ENCODE results near the gene COL20A1.

Gene COL20A1

GRCh38 chr20:63292292-63292701, 689 bp upstream of the COL20A1 start:
- H3K9me3 ChIP-seq = no peaks in the 10 kb centered on the region
- TF ChIP-seq, protein P1, sequence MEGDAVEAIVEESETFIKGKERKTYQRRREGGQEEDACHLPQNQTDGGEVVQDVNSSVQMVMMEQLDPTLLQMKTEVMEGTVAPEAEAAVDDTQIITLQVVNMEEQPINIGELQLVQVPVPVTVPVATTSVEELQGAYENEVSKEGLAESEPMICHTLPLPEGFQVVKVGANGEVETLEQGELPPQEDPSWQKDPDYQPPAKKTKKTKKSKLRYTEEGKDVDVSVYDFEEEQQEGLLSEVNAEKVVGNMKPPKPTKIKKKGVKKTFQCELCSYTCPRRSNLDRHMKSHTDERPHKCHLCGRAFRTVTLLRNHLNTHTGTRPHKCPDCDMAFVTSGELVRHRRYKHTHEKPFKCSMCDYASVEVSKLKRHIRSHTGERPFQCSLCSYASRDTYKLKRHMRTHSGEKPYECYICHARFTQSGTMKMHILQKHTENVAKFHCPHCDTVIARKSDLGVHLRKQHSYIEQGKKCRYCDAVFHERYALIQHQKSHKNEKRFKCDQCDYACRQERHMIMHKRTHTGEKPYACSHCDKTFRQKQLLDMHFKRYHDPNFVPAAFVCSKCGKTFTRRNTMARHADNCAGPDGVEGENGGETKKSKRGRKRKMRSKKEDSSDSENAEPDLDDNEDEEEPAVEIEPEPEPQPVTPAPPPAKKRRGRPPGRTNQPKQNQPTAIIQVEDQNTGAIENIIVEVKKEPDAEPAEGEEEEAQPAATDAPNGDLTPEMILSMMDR (IDR thresholded peaks at IDR 0.05) = no peak
- no peak overlapping the region for H3K27ac ChIP-seq
- peaks cover 26% of the 10 kb centered on the region for H3K36me3 ChIP-seq
- H3K4me3 ChIP-seq (ENCODE audit: low read depth in 1 of 2, low read length in 1 of 2) = no peak overlapping the region
- no peaks in the 10 kb centered on the region for H3K4me1 ChIP-seq (ENCODE audit: control insufficient read depth in 1 of 2, insufficient read depth in 1 of 2, low read depth in 1 of 2, low read length in 1 of 2)
- peaks cover 53% of the 10 kb centered on the region for H3K27me3 ChIP-seq

- Histone ChIP-seq H3K36me3 (peaks cover 14% of the 10 kb centered on the region), H3K27me3 (peaks cover 63% of the 10 kb centered on the region), H3K4me1 (ENCODE audit: control insufficient read depth in 1 of 2, insufficient read depth in 1 of 2, low read depth in 1 of 2, low read length in 1 of 2) (no peaks in the 10 kb centered on the region), H3K27ac (no peak overlapping the region), H3K9me3 (no peaks in the 10 kb centered on the region), H3K4me3 (ENCODE audit: low read depth in 1 of 2, low read length in 1 of 2) (no peak overlapping the region)
- TF ChIP-seq, protein P1 (IDR thresholded peaks at IDR 0.05) = no peak
These were observed 470 bp downstream of the COL20A1 start for GRCh38 chr20:63293456-63293855.

DNA sequence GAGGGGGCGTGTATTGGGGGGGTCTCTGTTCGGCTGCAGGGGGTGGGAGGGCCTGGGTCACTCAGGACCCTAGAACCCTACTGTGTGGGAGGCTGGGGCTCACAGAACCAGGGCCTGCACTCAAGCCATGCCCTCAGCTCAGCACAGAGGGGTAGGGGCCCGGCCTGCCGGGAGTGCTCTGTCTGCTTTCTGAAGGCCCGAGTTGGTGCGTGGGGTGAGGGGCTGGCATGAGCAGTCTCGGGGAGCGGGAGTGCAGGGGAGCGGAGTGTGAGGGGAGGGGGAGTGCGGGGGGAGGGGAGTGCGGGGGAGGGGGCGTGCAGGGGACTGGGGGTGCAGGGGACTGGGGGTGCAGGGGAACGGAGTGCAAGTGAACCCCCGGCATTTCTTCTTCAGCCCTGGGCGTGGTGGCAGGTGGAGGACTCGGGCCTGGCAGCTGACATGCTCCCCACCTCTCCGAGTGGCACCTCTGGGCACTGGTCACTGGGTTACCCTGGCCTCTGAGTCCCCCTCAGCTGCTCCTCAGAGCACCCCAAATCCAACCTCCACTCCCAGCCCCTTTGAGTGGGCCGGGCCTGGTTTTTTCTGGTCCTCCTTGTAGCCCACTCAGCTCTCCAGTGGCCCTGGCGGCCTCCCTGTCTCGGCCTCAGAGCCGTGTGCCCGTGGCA, 1.0 kb downstream of the COL20A1 start:
- no peak overlapping the region for H3K4me3 ChIP-seq (ENCODE audit: low read depth in 1 of 2, low read length in 1 of 2)
- TF ChIP-seq, protein P1 (IDR thresholded peaks at IDR 0.05) = no peak
- no peaks in the 10 kb centered on the region for H3K4me1 ChIP-seq (ENCODE audit: control insufficient read depth in 1 of 2, insufficient read depth in 1 of 2, low read depth in 1 of 2, low read length in 1 of 2)
- peaks cover 9% of the 10 kb centered on the region for H3K36me3 ChIP-seq
- H3K27ac ChIP-seq = no peak overlapping the region
- no peaks in the 10 kb centered on the region for H3K9me3 ChIP-seq
- peaks cover 64% of the 10 kb centered on the region for H3K27me3 ChIP-seq

DNA sequence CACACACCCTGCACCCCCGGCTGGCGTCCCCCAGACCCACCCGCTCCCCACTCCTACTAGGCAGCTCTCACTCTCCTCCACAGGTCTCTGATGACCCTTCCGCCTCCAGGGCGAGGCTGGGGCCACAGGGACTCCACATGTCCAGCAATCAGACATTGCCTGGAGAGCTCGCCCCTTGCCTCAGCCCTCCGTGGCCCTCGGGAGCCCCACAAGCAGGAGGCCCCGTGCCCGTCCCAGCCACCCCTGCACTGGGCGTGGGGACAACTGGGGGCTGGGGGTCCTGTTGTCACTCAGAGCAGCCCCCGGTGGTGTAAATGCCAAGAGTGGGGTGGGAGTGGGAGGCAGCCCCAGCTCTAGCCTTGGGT, 1.5 kb downstream of the COL20A1 start:
- Histone ChIP-seq H3K36me3 (peaks cover 3% of the 10 kb centered on the region), H3K4me3 (ENCODE audit: low read depth in 1 of 2, low read length in 1 of 2) (no peak overlapping the region), H3K4me1 (ENCODE audit: control insufficient read depth in 1 of 2, insufficient read depth in 1 of 2, low read depth in 1 of 2, low read length in 1 of 2) (no peaks in the 10 kb centered on the region), H3K9me3 (no peaks in the 10 kb centered on the region), H3K27me3 (peaks cover 64% of the 10 kb centered on the region), H3K27ac (no peak overlapping the region)
- TF ChIP-seq, protein P1 (IDR thresholded peaks at IDR 0.05) = no peak

GRCh38 chr20:63295018-63295417, 2.0 kb downstream of the COL20A1 start:
- Histone ChIP-seq H3K36me3 (no peaks in the 10 kb centered on the region), H3K27me3 (peaks cover 66% of the 10 kb centered on the region), H3K4me1 (ENCODE audit: control insufficient read depth in 1 of 2, insufficient read depth in 1 of 2, low read depth in 1 of 2, low read length in 1 of 2) (no peaks in the 10 kb centered on the region), H3K4me3 (ENCODE audit: low read depth in 1 of 2, low read length in 1 of 2) (no peak overlapping the region), H3K9me3 (no peaks in the 10 kb centered on the region), H3K27ac (no peak overlapping the region)
- TF ChIP-seq, protein P1 (IDR thresholded peaks at IDR 0.05) = no peak
